ENCODE data around the gene LENG1.

Gene LENG1

DNA sequence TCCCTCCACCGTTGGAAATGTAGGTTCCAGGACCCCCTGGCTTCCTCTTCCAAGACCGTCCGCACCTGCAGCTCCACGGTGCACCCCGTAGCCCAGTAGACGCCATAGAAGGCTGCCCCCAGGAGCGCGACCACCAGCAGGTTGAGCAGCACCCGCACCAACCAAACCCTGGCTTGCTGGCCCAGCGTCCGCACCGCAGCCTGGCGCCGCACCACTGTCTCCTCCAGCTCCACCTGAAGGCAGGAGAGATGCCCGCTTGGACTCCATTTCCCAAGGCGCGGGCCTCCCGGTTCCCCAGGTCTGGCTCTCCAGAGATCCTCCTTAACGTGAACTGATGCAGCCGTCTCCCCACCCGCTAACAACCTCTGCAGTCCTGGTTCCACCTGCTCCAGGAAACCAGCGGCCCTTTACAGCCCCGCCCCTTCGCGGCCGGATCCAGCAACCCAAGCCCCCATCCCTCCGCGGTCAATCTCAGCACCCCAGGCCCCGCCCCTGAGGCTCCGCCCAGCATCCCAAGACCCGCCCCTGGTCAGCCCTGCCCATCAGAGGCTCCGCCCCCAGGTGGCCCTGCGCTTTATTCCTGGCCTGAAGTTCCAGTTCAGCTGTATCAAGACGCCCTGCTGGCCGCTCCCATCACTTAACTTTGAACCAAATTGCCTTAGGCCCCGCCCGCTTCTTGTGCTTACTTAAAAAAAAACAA lies 5.0 kb upstream of the LENG1 start:
- peak; percentile 56 for DNase-seq (ENCODE audit: low read depth)

DNA sequence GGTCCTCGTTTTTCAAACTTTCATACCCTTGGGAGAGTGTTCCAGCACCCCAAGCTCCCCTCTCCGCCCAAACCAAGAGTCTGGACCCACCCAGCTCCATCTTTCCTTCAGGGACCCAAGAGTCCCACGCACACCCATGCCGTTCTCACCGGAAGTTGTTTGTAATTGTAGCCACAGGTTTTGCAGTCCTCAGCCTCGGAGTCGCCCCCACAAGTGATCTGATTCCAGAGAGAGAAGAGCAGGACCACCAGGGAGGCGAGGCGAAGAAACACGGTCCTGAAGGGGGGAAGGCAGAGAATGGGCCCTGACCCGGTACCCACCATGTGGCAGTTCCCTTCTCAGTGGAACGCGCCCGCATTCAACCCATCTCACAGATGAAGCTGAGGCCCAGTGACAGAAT lies 3.4 kb upstream of the LENG1 start:
- DNase-seq (ENCODE audit: low read depth), result no peak

GRCh38 chr19:54162241-54162805 lies 2.8 kb upstream of the LENG1 start:
- DNase-seq (ENCODE audit: low read depth), result peak; percentile 68

DNA sequence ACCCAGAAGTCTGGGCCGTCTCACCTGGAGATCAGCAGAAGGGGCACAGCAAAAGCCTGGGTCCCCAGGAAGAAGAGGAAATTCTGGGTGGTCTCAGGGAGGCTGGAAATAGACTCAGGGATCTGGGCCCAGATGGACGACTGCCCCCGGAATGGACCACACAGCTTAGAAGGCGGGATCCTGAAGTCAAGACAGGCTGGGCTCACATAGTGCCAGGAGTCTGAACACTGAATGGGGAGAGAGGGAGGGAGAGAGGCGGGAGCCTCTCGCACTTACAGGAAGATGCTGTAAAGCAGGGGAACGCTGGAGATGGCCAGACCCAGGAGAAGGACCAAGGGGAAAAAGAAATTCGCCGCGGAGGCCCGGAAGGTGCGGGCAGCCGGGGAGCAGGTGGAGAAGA lies 1.3 kb upstream of the LENG1 start:
- DNase-seq (ENCODE audit: low read depth), result no peak

DNA sequence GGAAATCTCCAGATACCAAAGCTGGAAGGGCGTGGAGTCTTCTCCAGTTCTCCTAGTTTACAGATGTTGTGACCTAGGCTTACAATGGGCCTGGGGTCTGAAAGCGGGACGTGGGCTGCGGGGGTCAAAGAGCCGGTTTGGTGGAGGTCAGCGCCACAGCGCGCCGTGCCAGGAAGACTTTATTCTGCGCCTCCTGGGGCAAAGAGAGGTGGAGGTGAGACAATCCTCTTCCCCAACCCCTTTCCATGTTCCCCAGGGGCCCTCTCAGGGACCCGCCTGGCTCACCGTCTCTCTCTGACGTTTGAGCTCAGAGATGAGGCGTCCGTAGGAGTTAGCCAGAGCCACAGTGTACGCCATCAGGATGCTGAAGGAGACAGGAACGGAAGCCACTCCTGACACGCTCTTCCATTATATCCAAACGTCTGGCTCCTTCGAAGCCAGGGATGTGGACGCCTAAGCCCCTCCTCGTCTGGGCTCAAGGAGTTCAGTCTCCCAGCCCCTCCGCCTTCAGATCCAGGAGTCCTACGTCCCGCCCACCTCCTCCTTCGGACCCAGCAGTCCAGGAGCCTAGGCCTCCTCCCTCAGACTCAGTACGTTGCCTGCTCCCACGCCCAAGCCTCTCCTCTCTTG lies 776 bp upstream of the LENG1 start:
- DNase-seq (ENCODE audit: low read depth), result no peak

GRCh38 chr19:54158812-54159351 lies 639 bp downstream of the LENG1 start:
- no peak for DNase-seq (ENCODE audit: low read depth)

DNA sequence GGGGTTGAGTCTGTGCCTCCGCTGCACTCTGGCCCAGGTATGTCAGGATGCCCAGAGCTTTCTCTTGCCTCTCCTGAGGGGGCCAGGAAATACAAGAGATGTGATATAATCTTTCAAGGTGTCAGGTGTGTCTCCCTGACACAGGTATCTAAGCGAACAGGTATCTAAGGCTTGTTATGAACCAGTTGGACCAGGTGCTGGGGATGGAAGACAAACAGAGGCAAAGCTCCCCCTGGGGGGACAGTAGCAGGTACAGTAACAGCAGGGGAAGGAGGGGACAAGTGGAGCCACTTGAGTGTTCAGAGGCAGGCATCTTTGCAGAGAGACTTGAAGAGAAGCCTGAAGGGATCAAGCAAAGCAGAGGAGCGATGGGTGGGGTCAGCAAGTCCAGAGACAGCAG lies 2.6 kb downstream of the LENG1 start:
- no peak for DNase-seq (ENCODE audit: low read depth)

GRCh38 chr19:54156490-54156889 lies 3.0 kb downstream of the LENG1 start:
- no peak for DNase-seq (ENCODE audit: low read depth)

DNA sequence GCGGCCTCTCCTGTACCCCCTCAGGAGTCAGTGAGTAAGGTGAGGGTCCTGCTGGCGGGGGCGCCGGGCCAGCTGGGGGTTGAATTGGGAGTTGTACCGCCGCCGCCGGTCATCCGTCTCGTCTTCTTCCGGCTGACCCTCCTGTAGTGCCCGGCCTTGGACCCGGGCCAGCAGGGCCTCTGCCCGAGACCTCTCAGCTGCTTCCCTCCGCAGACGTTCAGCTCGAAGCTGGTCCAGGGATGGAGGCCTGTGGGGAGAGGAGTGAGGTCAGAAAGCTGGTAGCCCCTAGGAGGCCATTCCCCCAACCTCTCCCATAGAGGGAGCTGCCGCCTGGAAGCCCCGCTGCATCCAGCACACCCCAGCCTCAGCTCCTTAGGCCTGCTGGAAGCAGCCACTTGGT lies 3.8 kb downstream of the LENG1 start:
- DNase-seq (ENCODE audit: low read depth), result no peak

GRCh38 chr19:54154603-54155345 lies 4.7 kb downstream of the LENG1 start:
- DNase-seq (ENCODE audit: low read depth), result no peak

- DNase-seq (ENCODE audit: low read depth), result no peak
These were observed 5.7 kb downstream of the LENG1 start for GRCh38 chr19:54153731-54154326.

- no peak for DNase-seq (ENCODE audit: low read depth)
These were observed 6.5 kb downstream of the LENG1 start for GRCh38 chr19:54152878-54153524.

DNA sequence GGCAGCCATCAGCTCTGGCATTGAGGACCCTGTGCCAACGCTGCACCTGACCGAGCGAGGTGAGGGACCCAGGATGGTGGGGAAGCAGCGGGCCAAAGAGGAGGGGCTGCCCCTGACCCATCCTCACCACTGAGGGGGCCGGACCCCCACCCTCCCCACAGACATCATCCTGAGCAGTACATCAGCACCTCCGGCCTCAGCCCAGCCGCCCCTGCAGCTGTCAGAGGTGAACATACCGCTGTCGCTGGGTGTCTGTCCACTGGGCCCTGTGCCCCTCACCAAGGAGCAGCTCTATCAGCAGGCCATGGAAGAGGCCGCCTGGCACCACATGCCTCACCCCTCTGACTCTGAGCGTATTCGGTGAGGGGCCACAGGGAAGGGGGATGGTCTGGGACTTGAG lies 7.3 kb downstream of the LENG1 start:
- no peak for DNase-seq (ENCODE audit: low read depth)

- DNase-seq (ENCODE audit: low read depth), result no peak
These were observed 8.0 kb downstream of the LENG1 start for GRCh38 chr19:54151362-54152035.

DNA sequence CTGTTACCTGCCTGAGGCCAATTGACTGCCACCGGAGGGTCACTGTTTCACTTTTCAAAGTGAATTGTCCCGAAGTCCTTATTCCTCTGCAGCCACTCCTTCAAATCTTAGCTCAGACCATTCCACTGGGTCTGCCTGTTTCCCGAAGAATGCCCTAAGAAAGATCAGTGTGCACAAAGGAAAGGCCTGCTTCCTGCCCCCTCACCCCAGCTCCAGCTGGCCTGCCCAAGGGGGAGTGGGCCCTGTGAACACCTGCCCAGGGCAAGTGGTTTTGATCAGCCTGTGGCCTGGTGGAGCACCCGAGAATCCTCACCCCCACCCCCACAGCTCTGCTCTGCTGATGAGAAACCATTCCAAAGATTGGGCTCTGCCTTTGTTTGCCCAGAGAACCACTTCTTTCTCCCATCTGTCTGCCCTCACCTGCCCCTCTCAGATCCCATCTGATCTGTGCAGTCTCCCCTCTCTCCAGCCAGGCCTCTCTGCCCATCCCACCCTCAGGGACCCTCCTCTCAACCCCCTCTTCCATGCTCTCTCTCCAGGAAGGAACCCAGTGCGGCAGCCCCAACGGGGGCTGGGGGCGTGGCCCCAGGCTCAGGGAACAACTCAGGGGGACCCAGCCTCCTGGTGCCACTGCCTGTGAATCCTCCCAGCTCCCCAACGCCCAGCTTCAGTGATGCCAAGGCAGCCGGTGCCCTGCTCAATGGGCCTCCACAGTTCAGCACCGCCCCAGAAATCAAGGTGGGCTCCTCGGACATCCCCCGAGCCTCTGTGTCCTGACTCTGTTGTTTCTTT lies 10.3 kb downstream of the LENG1 start:
- no peak for DNase-seq (ENCODE audit: low read depth)

GRCh38 chr19:54148158-54148557 lies 11.4 kb downstream of the LENG1 start:
- DNase-seq (ENCODE audit: low read depth), result no peak

DNA sequence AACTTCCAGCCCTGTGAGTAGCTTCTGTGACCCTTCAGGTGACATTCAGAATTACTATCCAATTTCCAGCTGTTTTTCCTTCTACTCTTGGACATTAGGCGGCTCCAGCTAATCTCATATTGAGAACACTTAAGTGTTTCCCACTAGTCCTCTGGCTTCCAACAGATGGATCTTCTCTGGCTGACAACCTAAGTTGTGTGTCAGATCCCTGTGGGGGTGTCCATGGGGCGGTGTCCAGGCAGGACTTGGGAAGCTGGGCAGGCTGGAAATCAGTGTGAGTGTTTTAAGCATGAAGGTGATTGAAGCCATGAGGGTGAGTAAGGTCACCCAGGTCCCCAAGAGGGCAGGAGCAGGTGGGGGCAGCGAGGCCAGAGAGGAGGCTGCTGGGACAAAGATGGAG lies 11.8 kb downstream of the LENG1 start:
- no peak for DNase-seq (ENCODE audit: low read depth)

GRCh38 chr19:54145541-54146158 lies 13.9 kb downstream of the LENG1 start:
- no peak for DNase-seq (ENCODE audit: low read depth)

DNA sequence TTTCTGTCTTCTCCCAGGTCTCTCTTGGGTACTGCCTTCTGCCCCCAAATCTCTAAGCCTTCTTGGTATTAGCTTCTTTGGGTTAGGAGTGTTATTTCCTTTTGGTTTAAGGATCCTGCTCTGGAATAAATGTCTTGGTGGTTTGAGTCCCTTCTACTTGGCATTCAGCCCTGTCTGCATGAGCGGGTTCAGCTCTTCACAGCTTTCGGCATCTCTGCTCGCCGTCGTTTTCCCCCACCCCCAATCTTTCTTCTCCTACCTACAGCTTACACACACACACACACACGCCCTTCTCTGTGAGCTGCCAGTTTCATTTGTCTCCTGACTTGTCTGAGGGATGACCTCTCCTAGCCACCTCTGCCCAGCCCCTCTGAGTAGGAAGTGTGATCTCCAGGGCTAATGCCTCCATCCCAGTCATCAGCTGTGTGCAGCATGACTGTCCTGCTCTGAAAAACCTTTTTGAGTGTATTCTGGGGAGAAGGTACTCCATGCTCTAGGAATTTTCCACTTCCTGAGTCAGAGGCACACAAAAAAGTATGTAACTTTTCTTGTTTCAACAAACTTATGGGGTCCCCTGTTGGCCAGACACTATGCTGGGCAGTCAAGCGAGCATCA lies 17.2 kb downstream of the LENG1 start:
- DNase-seq (ENCODE audit: low read depth), result no peak
